ENCODE results near the gene ABCB8. TPM values are rescaled to one million over a fixed set of nuclear protein-coding genes. Genes with fewer than 3 reads are reported as not detected.

The ABCB8 gene
- total and polyA plus RNA-seq, 2 donors (not counting 1 experiment from before 2014, with no cell fraction given): 41.4 to 69.7 TPM

DNA sequence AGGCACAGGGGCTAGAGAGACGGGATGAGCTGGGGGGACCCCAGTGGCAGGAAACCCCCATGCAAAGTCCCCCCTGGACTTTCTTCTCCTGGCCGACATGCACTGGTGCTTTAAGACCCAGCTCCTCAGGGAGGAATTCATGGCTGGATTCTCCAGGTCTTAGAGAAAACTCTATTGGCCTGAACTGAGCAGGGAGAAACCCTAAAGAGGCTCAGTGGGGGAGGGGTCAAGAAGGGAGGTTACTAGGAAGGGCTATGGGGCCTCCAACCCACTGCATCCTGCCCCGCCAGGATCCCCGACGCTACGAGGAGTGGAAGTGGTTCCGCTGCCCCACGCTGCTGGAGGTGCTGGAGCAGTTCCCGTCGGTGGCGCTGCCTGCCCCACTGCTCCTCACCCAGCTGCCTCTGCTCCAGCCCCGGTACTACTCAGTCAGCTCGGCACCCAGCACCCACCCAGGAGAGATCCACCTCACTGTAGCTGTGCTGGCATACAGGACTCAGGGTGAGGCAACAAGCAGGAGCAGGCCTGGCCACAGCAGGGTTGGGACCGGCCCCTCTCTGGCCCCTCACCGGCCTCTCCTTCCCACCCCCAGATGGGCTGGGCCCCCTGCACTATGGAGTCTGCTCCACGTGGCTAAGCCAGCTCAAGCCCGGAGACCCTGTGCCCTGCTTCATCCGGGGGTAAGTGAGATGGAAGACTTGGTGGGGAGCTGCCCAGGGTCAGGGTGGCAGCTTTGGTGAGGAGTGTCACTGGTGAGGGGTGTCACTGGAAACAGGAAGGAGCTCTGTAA is 17.7 kb upstream of the ABCB8 start:
- Histone ChIP-seq H3K27me3 (replicated peaks in 1 of 4; ENCODE audit: control extremely low read depth in 1 of 4, control insufficient read depth in 3 of 4, insufficient read depth in 4 of 4, low read length in 3 of 4) (peaks cover 0 to 12% (median 0%) of the 10 kb centered on the region in 4 experiments), H3K79me2 (ENCODE audit: control insufficient read depth, insufficient read depth, low read length) (no peaks in the 10 kb centered on the region), H4K20me1 (ENCODE audit: control insufficient read depth, insufficient read depth, low read length, poor library complexity, severe bottlenecking) (no peaks in the 10 kb centered on the region), H3K9ac (ENCODE audit: low read length) (no peak overlapping the region), H3K4me2 (replicated peaks; ENCODE audit: low read depth, low read length, poor library complexity, severe bottlenecking) (no peak overlapping the region), H3K4me3 (ENCODE audit: control extremely low read depth in 1 of 5, extremely low read depth in 1 of 5, insufficient read depth in 1 of 5, low read depth in 2 of 5, low read length in 4 of 5) (no peak overlapping the region), H3K4me1 (ENCODE audit: control insufficient read depth in 2 of 2, insufficient read depth in 2 of 2, low read length in 2 of 2) (peaks cover 22 to 49% of the 10 kb centered on the region in 2 donors), H3K36me3 (replicated peaks in 1 of 2; ENCODE audit: control extremely low read depth in 1 of 2, control insufficient read depth in 1 of 2, extremely low read depth in 1 of 2, insufficient read depth in 2 of 2, low read length in 1 of 2) (no peaks in the 10 kb centered on the region), H2AFZ (ENCODE audit: insufficient read depth, low read depth, low read length, poor library complexity, severe bottlenecking) (peak overlapping the region; percentile 16), H3K27ac (ENCODE audit: low read length in 2 of 2) (no peak overlapping the region), H3K9me3 (ENCODE audit: control extremely low read depth in 1 of 3, control insufficient read depth in 2 of 3, insufficient read depth in 1 of 3, low read length in 2 of 3) (peaks cover 0 to 24% (median 0%) of the 10 kb centered on the region in 3 donors)
- ChIA-PET POLR2A (no interaction called here), CTCF (interaction anchor here (1.2 to 3.0 kb wide), 5 partner anchors 8 to 101 kb away, joined by 3 to 17 read pairs (median 4); no protein-coding TSS in a partner anchor)
- peak; percentile 31 for DNase-seq
- H3K4me3 Mint-ChIP-seq: no peak overlapping the region
- 37% methylated on average over 16 of the region's 18 CpGs for WGBS (ENCODE audit: insufficient coverage)
- intact Hi-C loops (cut with micrococcal nuclease): loop anchor here (5.0 kb wide), 2 partner anchors 47 to 77 kb away; partner anchors contain the start of genes AGAP3, CDK5 and SLC4A2
- peaks cover 37% of the 10 kb centered on the region for H3K4me1 Mint-ChIP-seq
- peaks cover 3% of the 10 kb centered on the region for H3K27me3 Mint-ChIP-seq
- no peak overlapping the region for H3K27ac Mint-ChIP-seq
- no peak for ATAC-seq (ENCODE audit: low read depth)
- TF ChIP-seq CTCF (IDR thresholded peaks at IDR 0.05): no peak
- TF ChIP-seq EZH2 (IDR thresholded peaks at IDR 0.05; ENCODE audit: borderline replicate concordance, insufficient read depth, low read depth, low read length, poor library complexity, severe bottlenecking): no peak
- no peaks in the 10 kb centered on the region for H3K9me3 Mint-ChIP-seq (ENCODE audit: insufficient read depth)

- no peak overlapping the region for H2AFZ ChIP-seq (ENCODE audit: insufficient read depth, low read depth, low read length, poor library complexity, severe bottlenecking)
- Mint-ChIP-seq H3K27ac (no peak overlapping the region), H3K27me3 (peaks cover 3% of the 10 kb centered on the region), H3K9me3 (ENCODE audit: insufficient read depth) (no peaks in the 10 kb centered on the region), H3K4me3 (no peak overlapping the region), H3K4me1 (peaks cover 39% of the 10 kb centered on the region)
- intact Hi-C loops (cut with micrococcal nuclease): loop anchor here (5.0 kb wide), 2 partner anchors 46 to 76 kb away; partner anchors contain the start of genes AGAP3, CDK5 and SLC4A2
- ATAC-seq (ENCODE audit: low read depth): no peak
- H3K79me2 ChIP-seq (ENCODE audit: control insufficient read depth, insufficient read depth, low read length): no peaks in the 10 kb centered on the region
- no peak overlapping the region for H3K9ac ChIP-seq (ENCODE audit: low read length)
- H3K36me3 ChIP-seq (replicated peaks in 1 of 2; ENCODE audit: control extremely low read depth in 1 of 2, control insufficient read depth in 1 of 2, extremely low read depth in 1 of 2, insufficient read depth in 2 of 2, low read length in 1 of 2): no peaks in the 10 kb centered on the region
- H3K4me2 ChIP-seq (replicated peaks; ENCODE audit: low read depth, low read length, poor library complexity, severe bottlenecking): no peak overlapping the region
- no peaks in the 10 kb centered on the region for H4K20me1 ChIP-seq (ENCODE audit: control insufficient read depth, insufficient read depth, low read length, poor library complexity, severe bottlenecking)
- no peak for TF ChIP-seq EZH2 (IDR thresholded peaks at IDR 0.05; ENCODE audit: borderline replicate concordance, insufficient read depth, low read depth, low read length, poor library complexity, severe bottlenecking)
- TF ChIP-seq CTCF (IDR thresholded peaks at IDR 0.05): no peak
- no peak overlapping the region for H3K27ac ChIP-seq (ENCODE audit: low read length in 2 of 2)
- peaks cover 0 to 24% (median 0%) of the 10 kb centered on the region in 3 donors for H3K9me3 ChIP-seq (ENCODE audit: control extremely low read depth in 1 of 3, control insufficient read depth in 2 of 3, insufficient read depth in 1 of 3, low read length in 2 of 3)
- ChIA-PET CTCF (interaction anchor here (1.2 to 3.0 kb wide), 5 partner anchors 17 to 101 kb away, joined by 3 to 9 read pairs (median 3); partner anchors contain the start of gene ABCB8), POLR2A (no interaction called here)
- DNase-seq: no peak
- H3K27me3 ChIP-seq (replicated peaks in 1 of 4; ENCODE audit: control extremely low read depth in 1 of 4, control insufficient read depth in 3 of 4, insufficient read depth in 4 of 4, low read length in 3 of 4): peaks cover 0 to 12% (median 0%) of the 10 kb centered on the region in 4 experiments
- H3K4me3 ChIP-seq (ENCODE audit: control extremely low read depth in 1 of 5, extremely low read depth in 1 of 5, insufficient read depth in 1 of 5, low read depth in 2 of 5, low read length in 4 of 5): no peak overlapping the region
- H3K4me1 ChIP-seq (ENCODE audit: control insufficient read depth in 2 of 2, insufficient read depth in 2 of 2, low read length in 2 of 2): peaks cover 22 to 49% of the 10 kb centered on the region in 2 donors
- WGBS (ENCODE audit: insufficient coverage): 58% methylated on average over 1 of the region's 1 CpG
These were observed 17.2 kb upstream of the ABCB8 start for GRCh38 chr7:151011097-151011409.
